Adrenal gland (tissue), 5 donors: ENCODE data around the gene COL4A1.

ENCODE experiments used
- CTCF ChIP-seq, 6 experiments: fragments of 450-650 bp in 4 of 6; fragments of 200-600 bp in 2 of 6; sonication (generic) in 1 of 6; IDR thresholded peaks; 1 replicate in 5 of 6; 2 replicates in 1 of 6; pipeline versions ENCODE4 v1.5.1 to v1.8.0; 2016 to 2021; ENCODE audit warnings: antibody characterized with exemption in 6 of 6, mild to moderate bottlenecking in 2 of 6, moderate library complexity in 1 of 6
- POLR2A ChIP-seq, 2 donors: fragments of 450-650 bp; IDR thresholded peaks; one replicate each; pipeline ENCODE4 v1.6.1; 2017; ENCODE audit warnings: antibody characterized with exemption in 2 of 2, mild to moderate bottlenecking in 2 of 2, moderate library complexity in 1 of 2
- donor health status: DM: no; HTN: no; CAD: no.

DNA sequence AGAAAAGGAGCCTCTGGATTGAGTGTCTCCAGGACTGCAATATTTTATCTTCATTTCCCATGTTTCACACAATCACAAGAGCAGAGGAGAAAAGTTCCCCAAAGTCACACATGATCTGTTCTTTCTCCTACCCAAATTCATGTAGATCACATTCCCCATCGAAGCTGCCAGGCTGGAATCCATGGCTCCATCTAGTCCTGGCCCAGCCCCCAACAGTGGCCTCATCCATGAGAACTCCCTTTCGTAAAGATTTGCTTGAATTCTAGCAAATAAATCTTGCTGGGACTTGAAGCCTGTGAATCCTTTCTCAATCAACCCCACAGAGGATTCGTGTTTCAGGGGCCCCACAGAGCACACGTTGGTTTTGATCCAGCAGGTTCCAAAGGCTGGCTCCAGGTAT is 109.5 kb downstream of the COL4A1 start:
- TF ChIP-seq CTCF (IDR thresholded peaks at IDR 0.05): no peak
- TF ChIP-seq POLR2A (IDR thresholded peaks at IDR 0.05): no peak
